GM12864 (cell line): Measurements from ENCODE around the gene CYP2J2.
"Not testable (repeated sequence)": the region's sequence is repeated elsewhere in the genome, so short reads cannot be mapped to it uniquely, and the experiment has no call there.

Experiments used
- DNase-seq: peaks from one replicate; pipeline ENCODE4 v3.0.0-alpha.2; 2011; ENCODE audit warnings: low read depth
- H3K4me3 ChIP-seq: 2 replicates; pipeline ENCODE4 v1.5.1; 2011; ENCODE audit warnings: mild to moderate bottlenecking, low read depth, low read length, control low read depth
- CTCF ChIP-seq: IDR thresholded peaks from 2 replicates; pipeline ENCODE4 v1.5.1; 2011; ENCODE audit warnings: low read depth, mild to moderate bottlenecking, moderate library complexity, low read length, control low read depth, inconsistent platforms; ENCODE audit errors: missing control alignments

CYP2J2 gene

DNA sequence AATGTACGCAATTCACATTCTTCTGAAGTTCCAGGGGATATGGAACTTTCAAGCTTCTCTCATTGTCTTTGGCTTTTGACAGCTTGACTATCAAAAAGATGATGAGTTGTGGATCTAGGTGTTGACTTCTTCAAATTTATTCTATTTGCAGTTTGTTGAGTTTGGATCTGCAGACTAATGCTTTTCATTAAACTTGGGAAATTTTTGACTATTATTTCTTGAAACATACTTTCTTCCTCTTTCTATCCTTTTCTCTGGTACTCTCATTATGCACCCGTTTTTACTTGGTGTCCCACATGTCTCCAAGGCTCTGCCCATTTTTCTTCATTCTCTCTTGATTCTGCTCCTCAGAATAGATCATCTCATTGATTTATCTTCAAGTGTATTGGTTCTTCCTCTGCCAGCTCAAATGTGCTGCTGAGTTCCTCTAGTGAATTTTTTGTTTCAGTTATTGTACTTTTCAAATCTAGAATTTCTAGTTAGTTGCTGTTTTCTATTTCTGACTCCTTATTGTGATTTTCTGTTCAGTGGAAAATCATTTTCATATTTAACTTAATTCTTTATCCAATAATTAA lies 49.4 kb downstream of the CYP2J2 start:
- no peak for TF ChIP-seq CTCF
- no peak for DNase-seq
- no peak overlapping the region for H3K4me3 ChIP-seq

- no peak overlapping the region for H3K4me3 ChIP-seq
- TF ChIP-seq CTCF: no peak
- DNase-seq: no peak
These were observed 54.8 kb downstream of the CYP2J2 start for GRCh38 chr1:59871746-59872145.

GRCh38 chr1:59866462-59866861 lies 60.1 kb downstream of the CYP2J2 start:
- H3K4me3 ChIP-seq: no peak overlapping the region
- no peak for DNase-seq
- no peak for TF ChIP-seq CTCF

- DNase-seq: no peak
- no peak for TF ChIP-seq CTCF
- no peak overlapping the region for H3K4me3 ChIP-seq
These were observed 68.8 kb downstream of the CYP2J2 start for GRCh38 chr1:59857679-59858354.

DNA sequence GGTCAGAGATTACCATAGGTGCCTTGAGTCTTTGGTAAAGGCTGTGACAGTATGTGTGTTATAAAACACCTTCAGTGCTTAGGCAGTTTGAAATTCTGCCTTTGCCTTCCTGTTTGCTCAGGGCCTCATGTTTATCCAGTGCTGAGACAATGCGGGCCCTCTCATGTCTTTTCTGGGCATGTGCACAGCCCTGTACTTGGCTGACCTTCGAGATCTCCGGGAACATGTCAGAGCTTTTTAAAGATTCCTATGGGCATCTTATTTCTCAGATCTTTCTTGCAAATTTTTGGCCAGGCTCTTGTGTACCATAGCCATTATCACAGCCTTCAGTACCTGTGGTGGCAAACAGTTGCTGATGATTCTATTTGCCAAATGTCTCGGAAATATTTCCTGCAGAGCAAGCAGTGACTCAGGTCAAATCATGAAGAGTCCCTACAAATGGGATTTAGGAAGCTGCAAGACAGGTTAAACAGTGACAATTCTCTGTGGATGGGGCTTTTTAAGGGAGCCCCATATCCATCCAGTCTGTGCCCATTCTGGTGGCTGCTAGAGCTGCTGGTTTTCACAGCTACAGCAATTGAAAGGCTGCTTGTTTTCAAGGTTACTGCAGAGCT lies 69.7 kb downstream of the CYP2J2 start:
- no peak for TF ChIP-seq CTCF
- DNase-seq: no peak
- no peak overlapping the region for H3K4me3 ChIP-seq

DNA sequence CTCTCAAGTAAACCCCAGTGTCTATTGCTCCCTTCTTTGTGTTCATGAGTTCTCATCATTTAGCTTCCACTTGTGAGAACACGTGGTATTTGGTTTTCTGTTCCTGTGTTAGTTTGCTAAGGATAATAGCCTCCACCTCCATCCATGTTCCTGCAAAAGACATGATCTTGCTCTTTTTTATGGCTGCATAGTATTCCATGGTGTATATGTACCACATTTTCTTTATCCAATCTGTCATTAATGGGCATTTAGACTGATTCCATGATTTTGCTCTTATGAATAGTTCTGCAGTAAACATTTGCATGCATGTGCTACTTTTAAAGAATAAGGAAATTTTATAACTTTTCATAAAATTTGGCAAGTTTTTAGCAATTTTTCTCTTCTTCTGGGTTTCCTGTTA lies 71.3 kb downstream of the CYP2J2 start:
- not testable (repeated sequence) for DNase-seq, H3K4me3 ChIP-seq

- DNase-seq: no peak
- no peak for TF ChIP-seq CTCF
- H3K4me3 ChIP-seq: no peak overlapping the region
These were observed 74.5 kb downstream of the CYP2J2 start for GRCh38 chr1:59852117-59852516.
